GM18907 (cell line): ENCODE results near the gene EVC2.

Experiments used
- ATAC-seq: cut with Tn5 transposase; IDR thresholded peaks from one replicate; pipeline ENCODE4 v1.9.1; 2021; ENCODE audit warnings: mild to moderate bottlenecking, moderate library complexity; ENCODE audit not compliant: unreplicated experiment

The EVC2 gene

GRCh38 chr4:5708449-5709206 is at the start of gene EVC2:
TSS of gene EVC2 (minus strand) at chr4:5708559. CDS start at chr4:5708513, 46 bp downstream.
- ATAC-seq = peak; percentile 37

- ATAC-seq = no peak
Measured at GRCh38 chr4:5757954-5758353, 49.6 kb upstream of the EVC2 start.

GRCh38 chr4:5757536-5757935 is 49.2 kb upstream of the EVC2 start:
- no peak for ATAC-seq

GRCh38 chr4:5757091-5757490 is 48.7 kb upstream of the EVC2 start:
- no peak for ATAC-seq

GRCh38 chr4:5756271-5756670 is 47.9 kb upstream of the EVC2 start:
- no peak for ATAC-seq

- ATAC-seq = no peak
Measured at GRCh38 chr4:5755679-5756078, 47.3 kb upstream of the EVC2 start.

GRCh38 chr4:5755161-5755560 is 46.8 kb upstream of the EVC2 start:
- ATAC-seq = no peak

- no peak for ATAC-seq
Measured at GRCh38 chr4:5754529-5754881, 46.1 kb upstream of the EVC2 start.

GRCh38 chr4:5753766-5754528 is 45.6 kb upstream of the EVC2 start:
- no peak for ATAC-seq

GRCh38 chr4:5753366-5753765 is 45.0 kb upstream of the EVC2 start:
- ATAC-seq = no peak

GRCh38 chr4:5752376-5753184 is 44.2 kb upstream of the EVC2 start:
- ATAC-seq = no peak

- no peak for ATAC-seq
Measured at GRCh38 chr4:5751666-5752375, 43.5 kb upstream of the EVC2 start.

- ATAC-seq = no peak
Measured at GRCh38 chr4:5750946-5751665, 42.7 kb upstream of the EVC2 start.

GRCh38 chr4:5750052-5750945 is 41.9 kb upstream of the EVC2 start:
- no peak for ATAC-seq

- no peak for ATAC-seq
Measured at GRCh38 chr4:5749568-5749967, 41.2 kb upstream of the EVC2 start.

- ATAC-seq = no peak
Measured at GRCh38 chr4:5747738-5748375, 39.5 kb upstream of the EVC2 start.

- ATAC-seq = no peak
Measured at GRCh38 chr4:5746829-5747737, 38.7 kb upstream of the EVC2 start.

GRCh38 chr4:5746250-5746649 is 37.9 kb upstream of the EVC2 start:
- no peak for ATAC-seq
